ENCODE results near the gene USP7.

GRCh38 chr16:8903004-8903403, 60.7 kb downstream of the USP7 start:
- TF ChIP-seq CTCF (conservative IDR thresholded peaks at IDR 0.05 in 1 of 2, IDR thresholded peaks at IDR 0.05 in 1 of 2; ENCODE audit: extremely low read depth in 1 of 2, insufficient read depth in 1 of 2, low read depth in 1 of 2, low read length in 2 of 2) (no peak), EZH2 (IDR thresholded peaks at IDR 0.05; ENCODE audit: borderline replicate concordance, low read length) (no peak)
